ENCODE measurements around the gene INPP1.

Gene INPP1

GRCh38 chr2:190408538-190409271 lies 65.3 kb downstream of the INPP1 start:
- no peak for DNase-seq (ENCODE audit: low read depth)

- no peak for DNase-seq (ENCODE audit: low read depth)
Measured at GRCh38 chr2:190409616-190410015, 66.2 kb downstream of the INPP1 start.

- DNase-seq (ENCODE audit: low read depth): no peak
Measured at GRCh38 chr2:190410166-190410565, 66.8 kb downstream of the INPP1 start.

- no peak for DNase-seq (ENCODE audit: low read depth)
Measured at GRCh38 chr2:190412966-190413365, 69.6 kb downstream of the INPP1 start.

- no peak for DNase-seq (ENCODE audit: low read depth)
Measured at GRCh38 chr2:190413421-190413820, 70.0 kb downstream of the INPP1 start.

- no peak for DNase-seq (ENCODE audit: low read depth)
Measured at GRCh38 chr2:190415251-190415650, 71.9 kb downstream of the INPP1 start.

- no peak for DNase-seq (ENCODE audit: low read depth)
Measured at GRCh38 chr2:190415794-190416775, 72.7 kb downstream of the INPP1 start.

- DNase-seq (ENCODE audit: low read depth): no peak
Measured at GRCh38 chr2:190417045-190417842, 73.9 kb downstream of the INPP1 start.

- no peak for DNase-seq (ENCODE audit: low read depth)
Measured at GRCh38 chr2:190418727-190419126, 75.3 kb downstream of the INPP1 start.

GRCh38 chr2:190420801-190421200 lies 77.4 kb downstream of the INPP1 start:
- DNase-seq (ENCODE audit: low read depth): no peak

Measured in CMK (cell line).